Measurements from ENCODE around the gene IL10.

IL10 gene

GRCh38 chr1:206802401-206802800 lies 30.1 kb upstream of the IL10 start:
- ATAC-seq = no peak
- TF ChIP-seq ZFP3 (CRISPR knock-in tag; IDR thresholded peaks at IDR 0.05) = no peak
- no peak for TF ChIP-seq PPARA (CRISPR knock-in tag; IDR thresholded peaks at IDR 0.05; ENCODE audit: borderline replicate concordance)
- TF ChIP-seq BACH2 (CRISPR knock-in tag; IDR thresholded peaks at IDR 0.05; ENCODE audit: borderline replicate concordance) = no peak
- TF ChIP-seq TCF4 (CRISPR knock-in tag; IDR thresholded peaks at IDR 0.05; ENCODE audit: borderline replicate concordance) = no peak
- no peak for TF ChIP-seq OSR1 (CRISPR knock-in tag; IDR thresholded peaks at IDR 0.05)
- TF ChIP-seq, protein P1, sequence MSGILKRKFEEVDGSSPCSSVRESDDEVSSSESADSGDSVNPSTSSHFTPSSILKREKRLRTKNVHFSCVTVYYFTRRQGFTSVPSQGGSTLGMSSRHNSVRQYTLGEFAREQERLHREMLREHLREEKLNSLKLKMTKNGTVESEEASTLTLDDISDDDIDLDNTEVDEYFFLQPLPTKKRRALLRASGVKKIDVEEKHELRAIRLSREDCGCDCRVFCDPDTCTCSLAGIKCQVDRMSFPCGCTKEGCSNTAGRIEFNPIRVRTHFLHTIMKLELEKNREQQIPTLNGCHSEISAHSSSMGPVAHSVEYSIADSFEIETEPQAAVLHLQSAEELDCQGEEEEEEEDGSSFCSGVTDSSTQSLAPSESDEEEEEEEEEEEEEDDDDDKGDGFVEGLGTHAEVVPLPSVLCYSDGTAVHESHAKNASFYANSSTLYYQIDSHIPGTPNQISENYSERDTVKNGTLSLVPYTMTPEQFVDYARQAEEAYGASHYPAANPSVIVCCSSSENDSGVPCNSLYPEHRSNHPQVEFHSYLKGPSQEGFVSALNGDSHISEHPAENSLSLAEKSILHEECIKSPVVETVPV (CRISPR knock-in tag; IDR thresholded peaks at IDR 0.05) = no peak
- TF ChIP-seq TOX (CRISPR knock-in tag; IDR thresholded peaks at IDR 0.05; ENCODE audit: borderline replicate concordance) = no peak
- no peak for TF ChIP-seq GLIS3 (CRISPR knock-in tag; IDR thresholded peaks at IDR 0.05)

DNA sequence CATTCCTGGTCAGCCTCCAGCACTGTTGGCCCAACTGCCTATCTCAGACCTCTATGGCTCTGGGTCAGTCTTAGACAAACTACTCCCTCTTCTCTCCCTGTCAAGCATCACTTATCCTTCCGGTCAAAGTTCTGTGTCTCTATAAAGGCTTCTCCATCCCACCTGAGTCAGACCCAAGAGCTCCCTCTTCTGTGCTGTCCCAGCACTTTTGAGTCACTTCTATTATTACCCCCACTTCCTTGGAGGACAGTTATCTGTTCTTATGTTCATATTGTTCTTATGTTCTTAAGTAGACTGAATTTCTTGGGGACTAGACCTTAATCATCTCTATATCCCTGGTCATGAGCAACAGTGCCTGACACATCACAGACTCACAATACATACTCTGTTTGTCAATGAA lies 29.2 kb upstream of the IL10 start:
- ATAC-seq = no peak
- TF ChIP-seq SNAI2 (CRISPR knock-in tag; IDR thresholded peaks at IDR 0.05) (no peak), TSHZ2 (CRISPR knock-in tag; IDR thresholded peaks at IDR 0.05) (no peak), POU6F1 (CRISPR knock-in tag; IDR thresholded peaks at IDR 0.05; ENCODE audit: borderline replicate concordance, low read depth) (no peak), ZNF70 (CRISPR knock-in tag; IDR thresholded peaks at IDR 0.05) (no peak), GLIS3 (CRISPR knock-in tag; IDR thresholded peaks at IDR 0.05) (no peak), TCF4 (CRISPR knock-in tag; IDR thresholded peaks at IDR 0.05; ENCODE audit: borderline replicate concordance) (no peak), ZFP30 (CRISPR knock-in tag; IDR thresholded peaks at IDR 0.05) (no peak), CSDC2 (CRISPR knock-in tag; IDR thresholded peaks at IDR 0.05) (no peak), BACH2 (CRISPR knock-in tag; IDR thresholded peaks at IDR 0.05; ENCODE audit: borderline replicate concordance) (no peak), TOX (CRISPR knock-in tag; IDR thresholded peaks at IDR 0.05; ENCODE audit: borderline replicate concordance) (no peak), ESRRG (CRISPR knock-in tag; IDR thresholded peaks at IDR 0.05) (no peak), ZNF565 (CRISPR knock-in tag; conservative IDR thresholded peaks at IDR 0.05; ENCODE audit: low read depth) (no peak), ZNF8 (CRISPR knock-in tag; IDR thresholded peaks at IDR 0.05) (no peak), ZFP3 (CRISPR knock-in tag; IDR thresholded peaks at IDR 0.05) (no peak), OSR1 (CRISPR knock-in tag; IDR thresholded peaks at IDR 0.05) (no peak), PPARA (CRISPR knock-in tag; IDR thresholded peaks at IDR 0.05; ENCODE audit: borderline replicate concordance) (no peak)
- TF ChIP-seq, protein P2, sequence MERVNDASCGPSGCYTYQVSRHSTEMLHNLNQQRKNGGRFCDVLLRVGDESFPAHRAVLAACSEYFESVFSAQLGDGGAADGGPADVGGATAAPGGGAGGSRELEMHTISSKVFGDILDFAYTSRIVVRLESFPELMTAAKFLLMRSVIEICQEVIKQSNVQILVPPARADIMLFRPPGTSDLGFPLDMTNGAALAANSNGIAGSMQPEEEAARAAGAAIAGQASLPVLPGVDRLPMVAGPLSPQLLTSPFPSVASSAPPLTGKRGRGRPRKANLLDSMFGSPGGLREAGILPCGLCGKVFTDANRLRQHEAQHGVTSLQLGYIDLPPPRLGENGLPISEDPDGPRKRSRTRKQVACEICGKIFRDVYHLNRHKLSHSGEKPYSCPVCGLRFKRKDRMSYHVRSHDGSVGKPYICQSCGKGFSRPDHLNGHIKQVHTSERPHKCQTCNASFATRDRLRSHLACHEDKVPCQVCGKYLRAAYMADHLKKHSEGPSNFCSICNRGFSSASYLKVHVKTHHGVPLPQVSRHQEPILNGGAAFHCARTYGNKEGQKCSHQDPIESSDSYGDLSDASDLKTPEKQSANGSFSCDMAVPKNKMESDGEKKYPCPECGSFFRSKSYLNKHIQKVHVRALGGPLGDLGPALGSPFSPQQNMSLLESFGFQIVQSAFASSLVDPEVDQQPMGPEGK (CRISPR knock-in tag; IDR thresholded peaks at IDR 0.05; ENCODE audit: borderline replicate concordance) = no peak
- TF ChIP-seq, protein P1 (CRISPR knock-in tag; IDR thresholded peaks at IDR 0.05) = no peak
- TF ChIP-seq, protein P3, sequence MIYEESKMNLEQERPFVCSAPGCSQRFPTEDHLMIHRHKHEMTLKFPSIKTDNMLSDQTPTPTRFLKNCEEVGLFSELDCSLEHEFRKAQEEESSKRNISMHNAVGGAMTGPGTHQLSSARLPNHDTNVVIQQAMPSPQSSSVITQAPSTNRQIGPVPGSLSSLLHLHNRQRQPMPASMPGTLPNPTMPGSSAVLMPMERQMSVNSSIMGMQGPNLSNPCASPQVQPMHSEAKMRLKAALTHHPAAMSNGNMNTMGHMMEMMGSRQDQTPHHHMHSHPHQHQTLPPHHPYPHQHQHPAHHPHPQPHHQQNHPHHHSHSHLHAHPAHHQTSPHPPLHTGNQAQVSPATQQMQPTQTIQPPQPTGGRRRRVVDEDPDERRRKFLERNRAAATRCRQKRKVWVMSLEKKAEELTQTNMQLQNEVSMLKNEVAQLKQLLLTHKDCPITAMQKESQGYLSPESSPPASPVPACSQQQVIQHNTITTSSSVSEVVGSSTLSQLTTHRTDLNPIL (CRISPR knock-in tag; IDR thresholded peaks at IDR 0.05; ENCODE audit: low read depth) = no peak
